Fibroblast of villous mesenchyme (primary cell): Measurements from ENCODE around the gene NTN5. TPM values are rescaled to one million over a fixed set of nuclear protein-coding genes. Genes with fewer than 3 reads are reported as not detected.

ENCODE experiments used
- DNase-seq: peaks from one replicate; pipeline ENCODE4 v3.0.0-alpha.2; 2010; ENCODE audit warnings: low read depth
- H3K4me3 ChIP-seq: 2 replicates; pipeline ENCODE4 v1.5.1; 2011; ENCODE audit warnings: low read depth, mild to moderate bottlenecking, low read length
- total RNA-seq: library from RNA; depleted of rRNA; stranded (reverse); fragments of >200 nt; gene quantifications from 2 replicates; pipeline ENCODE4 v1.2.3, GENCODE V29; 2012
- TF ChIP-seq, protein P1 (sequence below): IDR thresholded peaks from 2 replicates; pipeline ENCODE4 v1.5.1; 2012; ENCODE audit warnings: low read depth, mild to moderate bottlenecking, low read length; ENCODE audit not compliant: insufficient read depth

Gene NTN5
- total RNA-seq, 1 donor = not detected

DNA sequence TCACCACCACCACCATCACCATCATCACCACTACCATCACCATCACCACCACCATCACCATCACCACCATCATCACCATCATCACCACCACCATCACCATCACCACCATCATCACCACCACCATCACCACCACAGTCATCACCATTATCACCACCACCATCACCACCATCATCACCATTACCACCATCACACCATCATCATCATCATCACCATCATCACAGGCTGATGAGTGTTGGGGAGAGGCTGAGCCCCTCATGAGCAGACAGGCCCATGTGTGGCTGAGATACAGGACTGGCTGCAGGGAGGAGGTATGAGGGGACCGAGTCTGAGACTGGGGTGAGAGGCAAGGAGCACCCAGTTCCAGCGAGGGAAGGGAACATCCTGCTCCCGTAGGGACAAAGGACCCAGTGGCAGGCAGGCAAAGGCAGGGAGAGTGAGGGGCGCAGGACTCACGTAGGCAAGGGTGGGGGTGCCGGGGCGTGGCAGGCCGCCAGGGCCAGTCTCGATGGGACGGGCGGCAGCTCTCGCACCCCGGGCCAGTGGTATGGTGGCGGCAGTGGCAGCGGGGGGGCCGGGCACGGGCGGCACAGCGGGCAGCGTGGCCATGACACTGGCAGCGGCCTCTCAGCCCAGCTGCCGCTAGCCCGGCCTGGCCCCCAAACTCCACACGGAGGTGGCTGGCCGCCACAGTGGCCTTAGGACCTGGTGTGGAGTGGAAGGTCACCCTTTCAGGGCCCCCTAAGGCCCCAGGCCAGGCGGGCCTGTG, 2.7 kb downstream of the NTN5 start:
- H3K4me3 ChIP-seq = no peak overlapping the region
- no peak for DNase-seq
- TF ChIP-seq, protein P1, sequence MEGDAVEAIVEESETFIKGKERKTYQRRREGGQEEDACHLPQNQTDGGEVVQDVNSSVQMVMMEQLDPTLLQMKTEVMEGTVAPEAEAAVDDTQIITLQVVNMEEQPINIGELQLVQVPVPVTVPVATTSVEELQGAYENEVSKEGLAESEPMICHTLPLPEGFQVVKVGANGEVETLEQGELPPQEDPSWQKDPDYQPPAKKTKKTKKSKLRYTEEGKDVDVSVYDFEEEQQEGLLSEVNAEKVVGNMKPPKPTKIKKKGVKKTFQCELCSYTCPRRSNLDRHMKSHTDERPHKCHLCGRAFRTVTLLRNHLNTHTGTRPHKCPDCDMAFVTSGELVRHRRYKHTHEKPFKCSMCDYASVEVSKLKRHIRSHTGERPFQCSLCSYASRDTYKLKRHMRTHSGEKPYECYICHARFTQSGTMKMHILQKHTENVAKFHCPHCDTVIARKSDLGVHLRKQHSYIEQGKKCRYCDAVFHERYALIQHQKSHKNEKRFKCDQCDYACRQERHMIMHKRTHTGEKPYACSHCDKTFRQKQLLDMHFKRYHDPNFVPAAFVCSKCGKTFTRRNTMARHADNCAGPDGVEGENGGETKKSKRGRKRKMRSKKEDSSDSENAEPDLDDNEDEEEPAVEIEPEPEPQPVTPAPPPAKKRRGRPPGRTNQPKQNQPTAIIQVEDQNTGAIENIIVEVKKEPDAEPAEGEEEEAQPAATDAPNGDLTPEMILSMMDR = no peak

GRCh38 chr19:48668761-48669160, 4.1 kb downstream of the NTN5 start:
- DNase-seq = no peak
- H3K4me3 ChIP-seq = no peak overlapping the region
- TF ChIP-seq, protein P1 = no peak

- TF ChIP-seq, protein P1 = no peak
- H3K4me3 ChIP-seq = no peak overlapping the region
- DNase-seq = no peak
Observed at GRCh38 chr19:48668332-48668731, 4.5 kb downstream of the NTN5 start.

DNA sequence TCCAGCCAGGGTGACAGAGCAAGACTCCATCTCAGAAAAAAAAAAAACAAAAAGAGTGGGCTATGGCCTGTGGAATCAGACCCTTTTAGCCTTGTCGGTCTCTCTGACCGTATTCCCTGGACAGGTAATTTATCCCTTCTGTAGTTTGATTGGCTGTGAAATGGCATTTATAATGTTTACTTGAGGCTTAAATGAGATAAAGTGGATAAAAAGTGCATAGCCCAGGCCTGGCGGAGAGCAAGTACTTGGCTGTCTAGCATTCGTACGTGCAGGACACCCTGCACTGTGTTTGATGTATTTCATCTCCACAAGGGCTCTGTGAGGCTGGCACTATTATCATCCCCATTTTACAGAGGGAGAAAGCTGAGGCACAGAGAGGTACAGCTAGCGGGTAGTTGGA, 7.0 kb downstream of the NTN5 start:
- TF ChIP-seq, protein P1 = no peak
- no peak overlapping the region for H3K4me3 ChIP-seq
- DNase-seq = no peak

- no peak overlapping the region for H3K4me3 ChIP-seq
- TF ChIP-seq, protein P1 = no peak
- no peak for DNase-seq
Observed at GRCh38 chr19:48664476-48664875, 8.3 kb downstream of the NTN5 start.

DNA sequence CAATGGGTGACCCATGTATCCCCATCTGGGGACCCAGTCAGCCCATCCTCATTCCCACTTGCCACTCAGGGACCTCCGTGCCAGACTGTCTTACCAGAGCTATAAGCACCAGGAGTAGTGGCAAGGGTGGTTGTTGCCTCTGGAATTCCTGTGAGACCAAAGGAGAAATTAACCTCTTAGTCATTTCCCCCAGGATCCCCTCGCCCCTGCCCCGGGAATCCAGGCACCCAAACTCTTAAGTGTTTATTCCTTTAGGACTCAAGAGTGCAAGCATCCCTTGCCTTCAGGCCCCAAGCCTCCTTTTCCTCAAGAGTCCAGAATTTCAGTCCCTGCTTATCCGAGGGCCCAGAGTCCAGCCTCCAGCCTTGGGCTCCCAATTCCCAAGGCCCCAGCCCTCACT, 9.2 kb downstream of the NTN5 start:
- no peak overlapping the region for H3K4me3 ChIP-seq
- TF ChIP-seq, protein P1 = no peak
- no peak for DNase-seq

DNA sequence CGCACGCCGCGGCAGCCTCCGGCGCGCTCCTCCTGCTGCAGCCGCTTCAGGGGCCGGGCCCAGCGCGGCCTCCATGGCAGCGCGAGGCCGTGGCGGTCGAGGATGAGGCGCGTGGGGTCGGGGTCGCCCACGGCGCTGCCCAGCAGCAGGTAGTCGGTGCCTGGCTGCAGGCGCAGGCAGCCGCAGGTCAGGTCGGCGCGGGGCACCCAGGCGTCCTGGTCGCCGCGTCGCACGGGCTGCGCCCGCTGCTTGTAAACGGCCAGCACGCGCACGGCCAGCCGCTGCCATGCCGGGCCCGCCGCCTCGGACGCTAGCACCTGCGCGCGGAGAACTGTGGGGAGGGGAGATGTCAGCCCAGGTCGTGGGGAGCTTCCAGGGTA, 11.1 kb downstream of the NTN5 start:
- TF ChIP-seq, protein P1 = no peak
- DNase-seq = no peak
- no peak overlapping the region for H3K4me3 ChIP-seq
